Activated CD8-positive, alpha-beta memory T cell treated with anti-CD3 and anti-CD28 coated beads, Interleukin-2, amount 50 U/mL, for 1 hour (primary cell): ENCODE data around the gene ADAMTS20.
"Not testable (repeated sequence)": the region's sequence is repeated elsewhere in the genome, so short reads cannot be mapped to it uniquely, and the experiment has no call there.

Experiments used
- DNase-seq: peaks from one replicate; pipeline ENCODE4 v3.0.0-alpha.2; 2020; ENCODE audit errors: extremely low read depth

ADAMTS20 gene

GRCh38 chr12:43362910-43363694 is 188.9 kb downstream of the ADAMTS20 start:
- no peak for DNase-seq

GRCh38 chr12:43361031-43361710 is 190.8 kb downstream of the ADAMTS20 start:
- no peak for DNase-seq

GRCh38 chr12:43360001-43360400 is 192.0 kb downstream of the ADAMTS20 start:
- DNase-seq, result not testable (repeated sequence)

GRCh38 chr12:43357141-43357540 is 194.9 kb downstream of the ADAMTS20 start:
- no peak for DNase-seq

GRCh38 chr12:43352001-43352400 is 200.0 kb downstream of the ADAMTS20 start:
- no peak for DNase-seq

- DNase-seq, result no peak
Measured at GRCh38 chr12:43349863-43350262, 202.1 kb downstream of the ADAMTS20 start.

GRCh38 chr12:43348221-43348620 is 203.8 kb downstream of the ADAMTS20 start:
- DNase-seq, result no peak

- DNase-seq, result no peak
Measured at GRCh38 chr12:43347026-43347425, 205.0 kb downstream of the ADAMTS20 start.

- no peak for DNase-seq
Measured at GRCh38 chr12:43345023-43345422, 207.0 kb downstream of the ADAMTS20 start.

GRCh38 chr12:43341785-43342313 is 210.2 kb downstream of the ADAMTS20 start:
- DNase-seq, result not testable (repeated sequence)

- DNase-seq, result no peak
Measured at GRCh38 chr12:43338848-43339526, 213.0 kb downstream of the ADAMTS20 start.

GRCh38 chr12:43337571-43338444 is 214.2 kb downstream of the ADAMTS20 start:
- DNase-seq, result no peak

- DNase-seq, result no peak
Measured at GRCh38 chr12:43336962-43337555, 214.9 kb downstream of the ADAMTS20 start.

GRCh38 chr12:43333644-43334043 is 218.4 kb downstream of the ADAMTS20 start:
- DNase-seq, result no peak

GRCh38 chr12:43332977-43333640 is 218.9 kb downstream of the ADAMTS20 start:
- DNase-seq, result no peak

GRCh38 chr12:43331935-43332334 is 220.1 kb downstream of the ADAMTS20 start:
- no peak for DNase-seq

- no peak for DNase-seq
Measured at GRCh38 chr12:43329375-43329774, 222.6 kb downstream of the ADAMTS20 start.

GRCh38 chr12:43325786-43326185 is 226.2 kb downstream of the ADAMTS20 start:
- DNase-seq, result no peak

GRCh38 chr12:43320281-43320680 is 231.7 kb downstream of the ADAMTS20 start:
- DNase-seq, result no peak

GRCh38 chr12:43318021-43318420 is 234.0 kb downstream of the ADAMTS20 start:
- DNase-seq, result no peak
